WTC11 (cell line): ENCODE measurements around the gene MRPL34. TPM values are rescaled to one million over a fixed set of nuclear protein-coding genes. Genes with fewer than 3 reads are reported as not detected.
A peak's percentile ranks its signal among the peaks of the same experiment; 100 is the strongest.

Experiments
- ATAC-seq: fragments of 200-7000 bp; cut with Tn5 transposase; 2 replicates; pipeline ENCODE4 v1.10.0; 2021; ENCODE audit warnings: mild to moderate bottlenecking, moderate library complexity
- CTCF ChIA-PET: fragments of 300-600 bp; sonication (Branson Sonifier 250); formaldehyde crosslinking; loops from one replicate; lab custom pipeline; 2021; ENCODE audit warnings: antibody characterized with exemption; lab: Charles Lee
- POLR2A ChIA-PET: fragments of 350-600 bp; sonication (Branson Sonifier 250); formaldehyde crosslinking; loops from one replicate; lab custom pipeline; 2021; ENCODE audit warnings: antibody characterized with exemption; lab: Charles Lee
- DNase-seq: peaks from one replicate; pipeline ENCODE4 v3.0.0; 2021; ENCODE audit warnings: low spot score
- H3K27ac Mint-ChIP-seq: 2 replicates; pipeline ENCODE4 v1.8.0; 2021; ENCODE audit warnings: mixed read lengths
- H3K27me3 Mint-ChIP-seq: 2 replicates; pipeline ENCODE4 v1.8.0; 2021; ENCODE audit warnings: low read depth, mild to moderate bottlenecking, moderate library complexity, mixed read lengths
- H3K36me3 Mint-ChIP-seq: 2 replicates; pipeline ENCODE4 v1.8.0; 2021; ENCODE audit warnings: mixed read lengths
- H3K4me1 Mint-ChIP-seq: 2 replicates; pipeline ENCODE4 v1.8.0; 2022; ENCODE audit warnings: mixed read lengths
- H3K4me3 Mint-ChIP-seq: 2 replicates; pipeline ENCODE4 v1.8.0; 2021; ENCODE audit warnings: mild to moderate bottlenecking, moderate library complexity, mixed read lengths
- H3K9me3 Mint-ChIP-seq: 2 replicates; pipeline ENCODE4 v1.8.0; 2021; ENCODE audit warnings: mixed read lengths
- AFF4 ChIP-seq: sonication (generic); formaldehyde crosslinking; IDR thresholded peaks from 2 replicates; pipeline ENCODE4 v1.8.1; 2023; ENCODE audit warnings: mild to moderate bottlenecking, missing genetic modification reagents, borderline replicate concordance
- AR ChIP-seq: fragments of 250-450 bp; sonication (Bioruptor Pico); IDR thresholded peaks from 2 replicates; pipeline ENCODE4 v1.9.0; 2021; ENCODE audit warnings: mild to moderate bottlenecking
- CREM ChIP-seq: sonication (generic); formaldehyde crosslinking; IDR thresholded peaks from 2 replicates; pipeline ENCODE4 v1.8.1; 2022; ENCODE audit warnings: mild to moderate bottlenecking, missing genetic modification reagents, moderate library complexity
- CTCF ChIP-seq: fragments of 200-600 bp; IDR thresholded peaks from 2 replicates; pipeline ENCODE4 v1.8.0; 2022; ENCODE audit warnings: antibody characterized with exemption
- E2F4 ChIP-seq: sonication (generic); formaldehyde crosslinking; IDR thresholded peaks from 2 replicates; pipeline ENCODE4 v1.8.1; 2022; ENCODE audit warnings: low read depth, mild to moderate bottlenecking, moderate library complexity, missing genetic modification reagents, borderline replicate concordance
- E2F5 ChIP-seq: sonication (generic); formaldehyde crosslinking; IDR thresholded peaks from 2 replicates; pipeline ENCODE4 v1.8.1; 2022; ENCODE audit warnings: mild to moderate bottlenecking, moderate library complexity, missing genetic modification reagents
- FOXP4 ChIP-seq: sonication (generic); formaldehyde crosslinking; IDR thresholded peaks from 2 replicates; pipeline ENCODE4 v1.8.0; 2022; ENCODE audit warnings: mild to moderate bottlenecking, missing genetic modification reagents
- JAZF1 ChIP-seq: fragments of 250-450 bp; sonication (Bioruptor Pico); IDR thresholded peaks from 2 replicates; pipeline ENCODE4 v1.9.0; 2021; ENCODE audit warnings: moderate library complexity, mild to moderate bottlenecking, inconsistent platforms
- MAX ChIP-seq: sonication (generic); formaldehyde crosslinking; IDR thresholded peaks from 2 replicates; pipeline ENCODE4 v1.8.0; 2022; ENCODE audit warnings: mild to moderate bottlenecking, missing genetic modification reagents
- MLX ChIP-seq: sonication (generic); formaldehyde crosslinking; IDR thresholded peaks from 2 replicates; pipeline ENCODE4 v1.8.1; 2023; ENCODE audit warnings: mild to moderate bottlenecking, missing genetic modification reagents, moderate library complexity
- NFE2L1 ChIP-seq: sonication (generic); formaldehyde crosslinking; IDR thresholded peaks from 2 replicates; pipeline ENCODE4 v1.8.1; 2023; ENCODE audit warnings: missing genetic modification reagents
- NR2C2 ChIP-seq: sonication (generic); formaldehyde crosslinking; IDR thresholded peaks from 2 replicates; pipeline ENCODE4 v1.8.0; 2022; ENCODE audit warnings: mild to moderate bottlenecking, missing genetic modification reagents
- OVOL2 ChIP-seq: fragments of 250-450 bp; sonication (Bioruptor Pico); IDR thresholded peaks from 2 replicates; pipeline ENCODE4 v1.9.0; 2021; ENCODE audit warnings: mild to moderate bottlenecking, borderline replicate concordance
- SOX15 ChIP-seq: fragments of 250-450 bp; sonication (Bioruptor Pico); IDR thresholded peaks from 2 replicates; pipeline ENCODE4 v1.9.0; 2021; ENCODE audit warnings: mild to moderate bottlenecking
- SP1 ChIP-seq: sonication (generic); formaldehyde crosslinking; conservative IDR thresholded peaks from 2 replicates; pipeline ENCODE4 v1.8.1; 2022; ENCODE audit warnings: missing genetic modification reagents
- TEAD4 ChIP-seq: sonication (generic); formaldehyde crosslinking; IDR thresholded peaks from 2 replicates; pipeline ENCODE4 v1.8.0; 2022; ENCODE audit warnings: mild to moderate bottlenecking, missing genetic modification reagents
- USF2 ChIP-seq: sonication (generic); formaldehyde crosslinking; IDR thresholded peaks from 2 replicates; pipeline ENCODE4 v1.8.1; 2023; ENCODE audit warnings: mild to moderate bottlenecking, missing genetic modification reagents, moderate library complexity
- ZNF121 ChIP-seq: sonication (generic); formaldehyde crosslinking; IDR thresholded peaks from 2 replicates; pipeline ENCODE4 v1.8.0; 2023; ENCODE audit warnings: missing genetic modification reagents
- ZNF416 ChIP-seq: fragments of 250-450 bp; sonication (Bioruptor Pico); IDR thresholded peaks from 2 replicates; pipeline ENCODE4 v1.9.0; 2021; ENCODE audit warnings: mild to moderate bottlenecking, inconsistent platforms
- ZNF425 ChIP-seq: fragments of 250-450 bp; sonication (Bioruptor Pico); conservative IDR thresholded peaks from 2 replicates; pipeline ENCODE4 v1.9.0; 2021; ENCODE audit warnings: mild to moderate bottlenecking
- total RNA-seq: library from RNA; stranded (reverse); gene quantifications from 3 replicates; pipeline ENCODE4 v1.2.3, GENCODE V29; 2021

Gene MRPL34
- total RNA-seq, 1 experiment from 2014 or later = 130 TPM

- no peak overlapping the region for H3K4me3 Mint-ChIP-seq
- POLR2A ChIA-PET = interaction anchor here (0.6 to 1.4 kb wide), 3 partner anchors 13 to 88 kb away, joined by 3 to 7 read pairs (median 3); no protein-coding TSS in a partner anchor
- ATAC-seq (peak; percentile 94), DNase-seq (peak; percentile 94)
- peaks cover 7% of the 10 kb centered on the region for H3K27me3 Mint-ChIP-seq
- H3K4me1 Mint-ChIP-seq = peaks cover 19% of the 10 kb centered on the region
- CTCF ChIA-PET = interaction anchor here (0.6 to 4.2 kb wide), 16 partner anchors 13 to 1297 kb away, joined by 3 to 38 read pairs (median 4); partner anchors contain the start of genes ANKLE1, DDA1 and USE1
- peaks cover 36% of the 10 kb centered on the region for H3K36me3 Mint-ChIP-seq
- H3K9me3 Mint-ChIP-seq = peaks cover 12% of the 10 kb centered on the region
- H3K27ac Mint-ChIP-seq = peak overlapping the region; percentile 33
- TF ChIP-seq CTCF = peak; percentile 96
- no peak for TF ChIP-seq MLX (CRISPR knock-in tag)
- TF ChIP-seq MAX (CRISPR knock-in tag) = peak; percentile 82; the same call in 1 of the 2 replicates
- TF ChIP-seq SOX15 (CRISPR knock-in tag) = no peak
- no peak for TF ChIP-seq NFE2L1
- TF ChIP-seq OVOL2 = no peak
- TF ChIP-seq E2F4 (CRISPR knock-in tag) = no peak
- no peak for TF ChIP-seq USF2
- TF ChIP-seq TEAD4 (CRISPR knock-in tag) = no peak
- TF ChIP-seq CREM (CRISPR knock-in tag) = peak; percentile 45; the same call in 1 of the 2 replicates
- peak; percentile 63 for TF ChIP-seq SP1 (CRISPR knock-in tag)
- no peak for TF ChIP-seq NR2C2 (CRISPR knock-in tag)
- no peak for TF ChIP-seq ZNF121 (CRISPR knock-in tag)
- no peak for TF ChIP-seq ZNF425 (CRISPR knock-in tag)
- TF ChIP-seq AR (CRISPR knock-in tag) = no peak
- no peak for TF ChIP-seq ZNF416 (CRISPR knock-in tag)
- TF ChIP-seq AFF4 = no peak
- no peak for TF ChIP-seq E2F5 (CRISPR knock-in tag)
- TF ChIP-seq JAZF1 (CRISPR knock-in tag) = no peak
- TF ChIP-seq FOXP4 (CRISPR knock-in tag) = no peak
Observed at GRCh38 chr19:17260842-17261325, 44.8 kb upstream of the MRPL34 start.
